Fibroblast of mammary gland (primary cell): Measurements from ENCODE around the gene FICD.
A peak's percentile ranks its signal among the peaks of the same experiment; 100 is the strongest.
"Not testable (repeated sequence)": the region's sequence is repeated elsewhere in the genome, so short reads cannot be mapped to it uniquely, and the experiment has no call there.

Experiments used
- DNase-seq: peaks from one replicate; pipeline ENCODE4 v3.0.0-alpha.2; 2010; ENCODE audit warnings: low read depth
- H3K4me3 ChIP-seq: 2 replicates; pipeline ENCODE4 v1.5.1; 2011; ENCODE audit warnings: low read depth, mild to moderate bottlenecking, low read length, moderate library complexity; ENCODE audit not compliant: control insufficient read depth
- TF ChIP-seq, protein P1 (sequence below): conservative IDR thresholded peaks from 2 replicates; pipeline ENCODE4 v1.5.1; 2011; ENCODE audit warnings: low read depth, low read length, inconsistent platforms; ENCODE audit not compliant: control insufficient read depth, insufficient read depth

The FICD gene

DNA sequence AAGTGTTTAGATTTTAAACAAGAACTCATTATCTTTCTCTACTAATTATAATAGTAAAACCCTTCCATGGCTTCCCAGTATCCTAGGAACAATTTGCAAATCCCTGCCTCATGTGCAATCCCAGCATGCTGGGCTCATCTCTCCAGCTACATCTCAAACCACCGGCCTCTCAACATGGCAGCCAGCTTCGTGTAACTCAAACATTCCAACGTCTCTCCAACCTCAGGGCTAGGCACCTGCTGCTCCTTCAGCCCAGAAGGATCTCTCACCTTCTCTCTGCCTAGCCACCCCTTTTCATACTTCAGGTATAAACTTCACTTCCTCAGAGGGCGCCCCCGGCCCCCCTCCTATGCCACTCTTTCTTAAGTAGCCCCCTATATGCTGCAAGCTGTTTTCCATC lies 38.7 kb downstream of the FICD start:
- H3K4me3 ChIP-seq: no peak overlapping the region
- DNase-seq: no peak
- TF ChIP-seq, protein P1, sequence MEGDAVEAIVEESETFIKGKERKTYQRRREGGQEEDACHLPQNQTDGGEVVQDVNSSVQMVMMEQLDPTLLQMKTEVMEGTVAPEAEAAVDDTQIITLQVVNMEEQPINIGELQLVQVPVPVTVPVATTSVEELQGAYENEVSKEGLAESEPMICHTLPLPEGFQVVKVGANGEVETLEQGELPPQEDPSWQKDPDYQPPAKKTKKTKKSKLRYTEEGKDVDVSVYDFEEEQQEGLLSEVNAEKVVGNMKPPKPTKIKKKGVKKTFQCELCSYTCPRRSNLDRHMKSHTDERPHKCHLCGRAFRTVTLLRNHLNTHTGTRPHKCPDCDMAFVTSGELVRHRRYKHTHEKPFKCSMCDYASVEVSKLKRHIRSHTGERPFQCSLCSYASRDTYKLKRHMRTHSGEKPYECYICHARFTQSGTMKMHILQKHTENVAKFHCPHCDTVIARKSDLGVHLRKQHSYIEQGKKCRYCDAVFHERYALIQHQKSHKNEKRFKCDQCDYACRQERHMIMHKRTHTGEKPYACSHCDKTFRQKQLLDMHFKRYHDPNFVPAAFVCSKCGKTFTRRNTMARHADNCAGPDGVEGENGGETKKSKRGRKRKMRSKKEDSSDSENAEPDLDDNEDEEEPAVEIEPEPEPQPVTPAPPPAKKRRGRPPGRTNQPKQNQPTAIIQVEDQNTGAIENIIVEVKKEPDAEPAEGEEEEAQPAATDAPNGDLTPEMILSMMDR: no peak

DNA sequence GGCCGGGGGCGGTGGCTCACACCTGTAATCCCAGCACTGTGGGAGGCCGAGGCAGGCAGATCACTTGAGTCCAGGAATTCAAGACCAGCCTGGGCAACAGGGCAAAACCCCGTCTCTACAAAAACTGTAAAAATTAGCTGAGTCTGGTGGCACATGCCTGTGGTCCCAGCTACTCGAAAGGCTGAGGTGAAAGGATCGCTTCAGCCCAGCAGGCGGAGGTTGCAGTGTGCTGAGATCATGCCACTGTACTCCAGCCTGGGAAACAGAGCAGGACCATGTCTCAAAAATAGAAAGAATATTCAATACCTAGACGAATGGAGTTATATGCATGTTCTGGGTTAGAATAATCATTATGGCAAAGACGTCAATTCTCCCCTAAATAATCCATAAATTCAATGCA lies 40.3 kb downstream of the FICD start:
- DNase-seq, H3K4me3 ChIP-seq: not testable (repeated sequence)

DNA sequence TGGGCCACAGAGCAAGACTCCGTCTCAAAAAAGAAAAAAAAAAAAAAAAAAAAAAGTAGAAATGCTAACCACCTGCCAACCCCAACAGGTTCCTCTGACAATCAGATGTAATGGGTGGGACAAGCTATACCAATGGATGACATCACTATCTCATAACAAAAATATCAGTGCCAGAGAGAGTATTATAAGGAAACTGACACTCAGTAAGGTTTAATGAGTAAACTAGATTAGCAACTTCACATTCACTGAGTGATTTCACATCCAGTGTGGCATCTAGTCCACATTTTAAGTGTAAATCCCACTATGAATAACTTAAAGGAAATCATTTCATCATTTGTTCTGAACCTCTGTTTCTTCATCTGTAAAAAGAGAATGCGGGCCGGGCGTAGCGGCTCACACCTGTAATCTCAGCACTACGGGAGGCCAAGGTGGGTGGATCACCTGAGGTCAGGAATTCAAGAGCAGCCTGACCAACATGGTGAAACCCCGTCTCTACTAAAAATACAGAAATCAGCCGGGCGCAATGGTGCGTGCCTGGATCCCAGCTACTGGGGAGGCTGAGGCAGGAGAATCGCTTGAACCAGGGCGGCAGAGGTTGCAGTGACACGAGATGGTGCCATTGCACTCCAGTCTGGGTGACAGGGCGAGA lies 44.1 kb downstream of the FICD start:
- no peak for DNase-seq
- H3K4me3 ChIP-seq: no peak overlapping the region
- TF ChIP-seq, protein P1: no peak

DNA sequence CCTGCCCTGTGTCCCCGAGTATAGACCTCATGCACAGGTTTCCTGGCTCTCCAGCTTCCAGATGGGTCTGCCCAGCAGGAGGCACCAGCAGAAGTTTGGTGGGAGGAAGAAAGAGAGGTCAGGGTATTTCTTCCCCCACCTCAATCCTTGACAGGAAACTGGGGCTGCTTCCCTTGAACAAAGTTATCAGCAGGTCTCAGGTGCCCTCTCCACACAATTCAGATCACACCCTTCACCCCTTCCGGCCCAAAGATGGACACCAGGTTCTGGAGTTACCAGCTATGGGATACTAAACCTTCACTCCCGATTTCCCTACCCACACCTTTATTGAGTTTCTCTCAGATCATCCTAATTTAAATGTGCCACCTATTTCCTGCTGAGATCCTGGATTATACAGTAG lies 44.7 kb downstream of the FICD start:
- no peak for DNase-seq
- peak overlapping the region; percentile 85 for H3K4me3 ChIP-seq

DNA sequence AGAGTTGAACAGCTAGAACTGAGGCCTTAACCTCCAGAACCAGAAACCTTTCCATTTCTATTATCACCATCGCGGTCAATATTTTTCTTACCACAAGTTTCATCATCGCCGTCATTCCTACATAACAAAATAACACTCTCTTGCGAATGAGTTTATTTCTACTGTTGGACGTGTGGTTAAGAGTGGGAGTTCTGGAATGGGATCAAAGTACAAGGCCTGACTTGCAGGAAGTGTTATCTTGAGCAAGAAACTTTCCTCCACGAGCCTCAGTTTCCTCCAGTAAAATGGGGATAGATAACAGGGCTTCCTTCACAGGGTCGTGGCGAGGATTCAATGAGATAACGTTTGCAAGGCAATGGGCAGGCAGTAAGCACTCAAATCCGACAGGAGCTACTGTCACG lies 45.2 kb downstream of the FICD start:
- peak; percentile 66 for DNase-seq
- peak overlapping the region; percentile 85 for H3K4me3 ChIP-seq
- TF ChIP-seq, protein P1: no peak

More for the DNA sequence above, 44.7 kb downstream of the FICD start:
- TF ChIP-seq, protein P1: no peak

DNA sequence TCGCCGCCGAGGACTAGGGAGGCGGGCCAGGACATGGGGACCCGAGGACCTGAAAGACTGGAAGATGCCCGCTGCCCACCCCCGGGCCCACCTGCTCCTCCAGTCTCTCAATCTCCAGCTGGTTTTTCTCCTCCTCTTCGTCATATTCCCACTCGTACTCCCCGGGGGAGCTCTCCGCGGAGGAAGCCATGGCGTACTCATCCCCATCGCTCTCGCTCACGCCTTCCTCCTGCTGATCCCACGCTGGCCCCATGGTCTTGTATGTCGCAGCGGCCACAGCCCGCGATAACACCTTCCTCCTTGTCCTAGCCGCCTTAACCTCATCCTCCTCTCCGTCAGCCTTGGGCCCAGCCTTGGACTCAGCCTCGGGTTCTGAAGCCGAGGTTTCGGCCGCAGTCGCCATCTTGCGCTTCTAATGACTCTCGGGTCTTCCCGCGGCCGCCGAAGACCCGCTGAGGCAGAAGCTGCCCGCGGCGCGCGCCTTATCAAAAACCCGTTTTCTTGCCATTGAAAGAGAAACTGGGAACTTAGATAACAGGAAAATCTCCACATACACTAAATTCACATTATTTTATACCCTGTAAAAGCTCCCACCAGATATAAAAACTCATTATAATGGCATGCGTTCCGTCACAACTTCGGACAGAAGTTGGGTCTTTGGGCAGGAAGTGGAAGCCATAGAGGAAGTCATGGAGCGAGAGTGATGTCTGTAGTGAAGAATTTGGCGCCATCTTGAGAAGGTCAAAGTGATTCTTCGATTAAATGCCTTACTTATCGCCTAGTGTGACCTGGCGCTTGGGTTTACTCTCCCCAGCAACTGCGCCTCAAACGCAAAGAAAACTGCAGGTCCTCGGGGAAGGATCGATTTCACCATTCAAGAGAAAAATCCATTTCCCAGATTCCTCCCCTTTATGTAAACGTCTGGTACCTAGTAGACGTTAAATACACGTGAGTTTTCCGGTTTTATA lies 46.0 kb downstream of the FICD start, which contains the start of gene SART3:
TSS of gene SART3 (minus strand) at position 422 of the 968 bp plus-strand sequence. CDS start at position 403, 19 bp downstream.
- peak; percentile 89 for DNase-seq
- TF ChIP-seq, protein P1: no peak

DNA sequence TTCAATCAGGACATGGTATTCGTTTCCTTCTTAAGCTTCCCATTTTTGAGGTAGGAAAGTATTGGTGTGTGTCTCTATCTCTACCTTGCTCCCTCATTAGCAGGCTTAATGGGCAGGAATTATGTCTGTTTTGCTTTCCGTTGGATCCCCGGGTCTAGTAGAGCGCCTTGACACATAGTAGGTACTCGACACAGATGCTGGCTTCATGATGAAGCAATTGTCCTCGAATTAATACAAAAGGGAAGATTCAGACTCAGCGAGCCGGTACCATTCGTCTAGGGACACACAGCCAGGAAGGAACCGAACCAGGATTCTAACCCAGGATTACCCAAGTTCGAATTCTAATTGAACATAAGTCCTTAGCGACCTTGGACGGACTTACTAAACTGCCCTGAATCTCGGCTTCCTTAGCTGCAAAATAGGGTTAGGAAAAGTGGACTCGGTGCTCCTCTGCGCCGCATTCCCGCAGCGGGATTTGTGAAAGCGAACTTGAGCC lies 46.8 kb downstream of the FICD start:
- peak overlapping the region; percentile 85 for H3K4me3 ChIP-seq
- no peak for DNase-seq
- TF ChIP-seq, protein P1: no peak

More for the DNA sequence above, 46.0 kb downstream of the FICD start, which contains the start of gene SART3:
- H3K4me3 ChIP-seq: peak within 1 kb of the TSS; percentile 85
